Measurements from ENCODE around the gene PRKCH.

Gene PRKCH

GRCh38 chr14:61335671-61336275 lies 14.4 kb downstream of the PRKCH start:
- DNase-seq (ENCODE audit: low read depth in 1 of 2, low spot score in 1 of 2) = no peak

GRCh38 chr14:61337893-61338292 lies 16.5 kb downstream of the PRKCH start:
- DNase-seq (ENCODE audit: low read depth in 1 of 2, low spot score in 1 of 2) = peak in 1 of 2 donors; percentile 58

GRCh38 chr14:61338457-61338856 lies 17.1 kb downstream of the PRKCH start:
- no peak for DNase-seq (ENCODE audit: low read depth in 1 of 2, low spot score in 1 of 2)

GRCh38 chr14:61341275-61342206 lies 20.2 kb downstream of the PRKCH start:
- DNase-seq (ENCODE audit: low read depth in 1 of 2, low spot score in 1 of 2) = no peak

GRCh38 chr14:61342486-61342885 lies 21.1 kb downstream of the PRKCH start:
- peak in 1 of 2 donors; percentile 85 for DNase-seq (ENCODE audit: low read depth in 1 of 2, low spot score in 1 of 2)

- DNase-seq (ENCODE audit: low read depth in 1 of 2, low spot score in 1 of 2) = no peak
Observed at GRCh38 chr14:61342932-61343331, 21.6 kb downstream of the PRKCH start.

GRCh38 chr14:61343471-61343870 lies 22.1 kb downstream of the PRKCH start:
- no peak for DNase-seq (ENCODE audit: low read depth in 1 of 2, low spot score in 1 of 2)

GRCh38 chr14:61343991-61344405 lies 22.6 kb downstream of the PRKCH start:
- no peak for DNase-seq (ENCODE audit: low read depth in 1 of 2, low spot score in 1 of 2)

GRCh38 chr14:61344437-61345150 lies 23.2 kb downstream of the PRKCH start:
- DNase-seq (ENCODE audit: low read depth in 1 of 2, low spot score in 1 of 2) = no peak

- no peak for DNase-seq (ENCODE audit: low read depth in 1 of 2, low spot score in 1 of 2)
Observed at GRCh38 chr14:61345151-61345482, 23.7 kb downstream of the PRKCH start.

- no peak for DNase-seq (ENCODE audit: low read depth in 1 of 2, low spot score in 1 of 2)
Observed at GRCh38 chr14:61346221-61346620, 24.8 kb downstream of the PRKCH start.

- DNase-seq (ENCODE audit: low read depth in 1 of 2, low spot score in 1 of 2) = no peak
Observed at GRCh38 chr14:61346793-61347192, 25.4 kb downstream of the PRKCH start.

GRCh38 chr14:61347826-61348443 lies 26.6 kb downstream of the PRKCH start:
- no peak for DNase-seq (ENCODE audit: low read depth in 1 of 2, low spot score in 1 of 2)

- no peak for DNase-seq (ENCODE audit: low read depth in 1 of 2, low spot score in 1 of 2)
Observed at GRCh38 chr14:61350427-61351270, 29.3 kb downstream of the PRKCH start.

GRCh38 chr14:61351477-61351876 lies 30.1 kb downstream of the PRKCH start:
- DNase-seq (ENCODE audit: low read depth in 1 of 2, low spot score in 1 of 2) = no peak

- peak in 1 of 2 donors; percentile 63 for DNase-seq (ENCODE audit: low read depth in 1 of 2, low spot score in 1 of 2)
Observed at GRCh38 chr14:61355892-61356325, 34.5 kb downstream of the PRKCH start.

GRCh38 chr14:61357123-61357522 lies 35.7 kb downstream of the PRKCH start:
- no peak for DNase-seq (ENCODE audit: low read depth in 1 of 2, low spot score in 1 of 2)

GRCh38 chr14:61358554-61359226 lies 37.3 kb downstream of the PRKCH start:
- no peak for DNase-seq (ENCODE audit: low read depth in 1 of 2, low spot score in 1 of 2)

- DNase-seq (ENCODE audit: low read depth in 1 of 2, low spot score in 1 of 2) = no peak
Observed at GRCh38 chr14:61360796-61361525, 39.6 kb downstream of the PRKCH start.
